Epidermal melanocyte (primary cell): ENCODE data around the gene CIB4.
"Not testable (repeated sequence)": the region's sequence is repeated elsewhere in the genome, so short reads cannot be mapped to it uniquely, and the experiment has no call there.

Source experiments
- DNase-seq: peaks from one replicate; pipeline ENCODE4 v3.0.0; 2011; ENCODE audit warnings: low spot score; ENCODE audit not compliant: insufficient read length

CIB4 gene

DNA sequence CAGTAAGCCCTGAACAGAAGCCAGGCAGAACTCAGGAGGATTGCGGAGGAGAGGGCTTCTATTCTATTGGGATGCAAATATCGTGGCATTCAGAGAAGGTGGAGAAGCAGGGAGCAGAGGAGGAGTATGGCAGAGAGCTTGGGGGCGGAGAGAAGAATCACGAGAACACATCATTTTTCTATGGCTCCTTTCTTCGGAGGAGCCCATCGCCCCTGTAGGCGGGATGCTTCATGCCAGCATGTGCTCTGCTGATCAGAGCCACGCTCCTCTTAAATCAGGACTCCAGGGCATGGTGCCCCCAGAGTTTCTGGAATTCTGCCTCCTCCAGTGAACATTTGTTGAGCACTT, 71.1 kb downstream of the CIB4 start:
- no peak for DNase-seq

DNA sequence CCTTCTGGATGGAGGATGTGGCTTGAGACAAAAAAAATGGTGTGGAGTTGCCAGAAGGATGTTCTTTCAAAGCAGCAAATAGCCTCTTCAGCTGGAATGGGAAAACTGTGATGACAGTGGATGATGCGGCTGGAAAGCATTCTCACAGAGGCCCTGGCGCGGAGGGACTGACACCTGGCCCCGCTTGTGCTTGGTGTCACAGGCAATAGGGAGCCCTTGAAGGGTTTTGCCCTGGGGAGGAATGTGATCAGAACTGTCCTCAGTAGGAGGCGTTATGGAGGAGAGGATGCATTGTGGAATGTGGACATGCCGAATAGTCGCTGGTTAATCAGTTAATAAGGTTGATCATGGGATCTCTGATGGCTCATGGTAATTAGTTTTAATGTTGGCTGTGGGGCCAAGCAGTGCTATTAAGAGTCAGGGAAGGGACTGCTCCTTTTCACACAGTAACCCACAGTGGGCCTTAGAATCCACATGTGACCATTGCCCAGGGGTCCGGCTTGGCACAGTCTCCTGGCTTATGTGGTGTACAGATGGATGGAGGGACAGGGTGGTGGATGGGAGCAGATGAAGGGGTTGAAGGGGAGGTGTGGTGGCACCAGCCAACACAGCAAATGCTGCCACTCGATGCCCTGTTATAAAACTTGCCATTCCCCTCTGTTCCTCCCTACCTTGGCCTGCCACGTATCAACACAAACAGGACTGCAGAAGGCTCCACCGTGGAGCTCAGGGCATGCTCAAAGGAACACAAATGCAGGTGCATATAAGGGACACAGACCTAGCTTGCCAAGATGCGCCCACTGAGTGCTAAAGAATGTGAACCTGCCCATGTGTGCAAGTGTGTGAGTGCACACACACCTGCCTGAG, 71.7 kb downstream of the CIB4 start:
- DNase-seq, result no peak

DNA sequence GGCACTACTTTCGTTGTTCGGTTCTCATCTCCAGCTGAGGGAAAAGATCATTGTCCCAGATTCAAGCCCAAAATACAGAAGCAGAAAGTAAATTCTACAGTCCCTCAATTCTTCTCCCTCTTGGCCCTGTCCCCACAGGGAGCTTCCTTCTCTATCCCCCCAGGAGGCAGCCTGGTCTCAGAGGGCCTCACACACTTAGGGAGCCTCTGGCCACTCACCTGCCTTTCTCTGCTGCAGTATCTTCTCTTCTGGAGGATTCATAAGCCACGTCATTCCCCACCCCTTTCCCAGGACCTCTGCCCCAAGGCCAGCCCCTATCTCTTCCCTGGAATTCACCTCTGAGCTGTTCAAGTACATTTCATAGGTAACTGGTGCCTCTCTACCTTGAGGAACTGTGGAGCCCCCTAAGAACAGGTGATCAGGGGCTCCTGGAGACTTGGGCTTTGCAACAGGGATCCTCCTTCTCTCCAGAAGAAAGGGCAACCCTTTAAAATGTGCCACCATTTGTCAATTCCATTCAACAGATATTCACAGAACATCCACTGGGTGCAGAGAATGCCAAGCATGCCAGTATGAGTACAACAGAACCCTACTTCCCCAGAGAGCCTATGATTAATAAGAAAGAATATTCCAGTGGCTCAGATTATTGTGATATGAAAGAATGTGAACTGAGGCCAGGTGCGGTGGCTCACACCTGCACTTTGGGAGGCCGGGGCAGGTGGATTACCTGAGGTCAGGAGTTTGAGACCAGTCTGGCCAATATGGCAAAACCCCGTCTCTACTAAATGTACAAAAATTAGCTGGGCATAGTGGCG, 72.9 kb downstream of the CIB4 start:
- DNase-seq, result no peak

DNA sequence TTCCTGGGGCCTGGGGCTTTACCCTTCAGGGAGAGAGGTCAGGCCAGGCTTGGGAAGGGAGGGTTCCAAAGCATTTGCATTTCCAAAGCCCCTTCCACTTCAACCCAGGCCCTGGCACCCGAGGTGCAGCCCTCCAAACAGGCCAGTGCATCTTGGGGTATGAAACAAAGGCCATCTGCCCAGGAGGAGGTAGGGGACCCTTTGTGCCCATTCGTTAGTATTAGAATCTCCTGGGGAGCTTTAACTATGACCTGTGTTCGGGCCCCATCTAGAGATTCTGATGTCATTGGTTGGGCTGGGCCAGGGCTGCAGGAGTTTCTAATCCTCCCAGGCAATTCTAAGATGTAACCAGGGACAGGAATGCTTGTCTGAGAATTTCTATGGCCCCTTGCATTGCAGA, 73.6 kb downstream of the CIB4 start:
- no peak for DNase-seq

DNA sequence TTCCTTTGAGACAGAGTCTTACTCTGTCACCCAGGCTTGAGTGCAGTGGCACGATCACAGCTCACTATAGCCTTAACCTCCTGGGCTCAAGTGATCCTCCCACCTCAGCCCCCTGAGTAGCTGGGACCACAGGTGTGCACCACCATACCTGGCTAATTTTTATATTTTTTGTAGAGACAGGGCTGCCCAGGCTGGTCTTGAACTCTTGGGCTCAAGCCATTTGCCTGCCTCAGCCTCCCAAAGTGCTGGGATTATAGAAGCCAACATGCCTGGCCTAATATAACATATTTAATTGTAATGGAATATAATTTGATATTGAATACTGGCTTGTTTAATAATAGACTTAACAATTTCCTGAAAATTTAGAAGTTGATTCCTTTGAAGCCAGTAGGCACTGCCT, 74.4 kb downstream of the CIB4 start:
- DNase-seq, result not testable (repeated sequence)

DNA sequence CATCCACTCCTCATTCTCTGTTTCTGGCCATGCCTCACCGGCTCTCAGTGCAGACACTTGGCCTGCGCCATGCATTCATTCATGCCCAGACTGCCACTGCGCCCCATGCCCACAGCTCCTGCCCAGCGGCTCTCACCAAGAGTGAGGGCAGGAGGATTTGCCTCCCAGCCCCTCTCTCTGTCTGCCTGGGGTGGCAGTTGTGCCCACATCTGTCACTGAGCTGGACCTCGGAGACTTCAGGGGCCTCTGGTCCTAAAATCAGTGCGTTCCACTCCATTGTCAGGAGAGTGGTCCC, 75.1 kb downstream of the CIB4 start:
- no peak for DNase-seq

DNA sequence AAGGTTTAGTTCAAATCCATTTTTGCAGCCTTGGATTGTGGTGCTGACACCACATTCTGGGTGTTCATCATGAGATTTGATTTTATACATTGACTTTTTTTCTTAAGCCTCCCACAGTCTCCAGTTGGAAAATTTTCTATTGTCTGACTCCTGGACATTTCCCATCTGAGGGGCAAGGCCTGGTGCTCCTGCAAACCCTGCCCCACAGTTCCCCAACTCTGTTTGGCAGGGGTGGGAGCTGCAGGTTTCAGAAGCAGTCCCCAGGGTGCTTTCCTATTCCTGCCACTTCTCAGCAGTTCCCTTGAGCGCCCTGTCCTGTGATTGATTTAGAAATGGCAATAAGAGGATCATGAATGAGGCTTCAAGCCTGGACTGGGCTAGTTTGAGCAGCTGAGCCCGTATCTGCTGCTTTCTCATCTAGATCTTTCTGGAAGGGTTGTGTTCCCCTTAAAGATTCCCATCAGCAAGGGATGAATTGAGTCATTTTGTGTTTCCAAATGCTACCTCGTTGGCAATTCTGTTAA, 77.0 kb downstream of the CIB4 start:
- DNase-seq, result no peak

DNA sequence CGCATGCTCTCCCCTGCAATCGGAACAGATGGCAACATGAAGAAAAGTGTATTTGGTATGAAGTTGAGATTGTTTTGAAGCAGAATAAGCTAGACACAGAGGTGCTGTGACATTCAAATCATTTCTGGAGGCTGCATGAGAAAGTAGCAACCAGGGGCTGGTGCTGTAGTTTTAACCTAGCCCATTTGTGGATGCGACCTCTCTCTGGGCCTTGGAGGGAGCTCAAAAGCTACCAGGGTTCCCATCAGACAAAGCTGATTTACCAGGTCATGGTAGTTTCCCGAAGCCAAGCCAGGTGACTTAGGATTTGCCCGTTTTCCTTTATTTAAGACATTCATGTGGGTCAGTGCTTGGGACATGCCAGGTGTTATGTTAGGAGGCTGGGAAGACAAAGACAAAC, 77.5 kb downstream of the CIB4 start:
- DNase-seq, result no peak

DNA sequence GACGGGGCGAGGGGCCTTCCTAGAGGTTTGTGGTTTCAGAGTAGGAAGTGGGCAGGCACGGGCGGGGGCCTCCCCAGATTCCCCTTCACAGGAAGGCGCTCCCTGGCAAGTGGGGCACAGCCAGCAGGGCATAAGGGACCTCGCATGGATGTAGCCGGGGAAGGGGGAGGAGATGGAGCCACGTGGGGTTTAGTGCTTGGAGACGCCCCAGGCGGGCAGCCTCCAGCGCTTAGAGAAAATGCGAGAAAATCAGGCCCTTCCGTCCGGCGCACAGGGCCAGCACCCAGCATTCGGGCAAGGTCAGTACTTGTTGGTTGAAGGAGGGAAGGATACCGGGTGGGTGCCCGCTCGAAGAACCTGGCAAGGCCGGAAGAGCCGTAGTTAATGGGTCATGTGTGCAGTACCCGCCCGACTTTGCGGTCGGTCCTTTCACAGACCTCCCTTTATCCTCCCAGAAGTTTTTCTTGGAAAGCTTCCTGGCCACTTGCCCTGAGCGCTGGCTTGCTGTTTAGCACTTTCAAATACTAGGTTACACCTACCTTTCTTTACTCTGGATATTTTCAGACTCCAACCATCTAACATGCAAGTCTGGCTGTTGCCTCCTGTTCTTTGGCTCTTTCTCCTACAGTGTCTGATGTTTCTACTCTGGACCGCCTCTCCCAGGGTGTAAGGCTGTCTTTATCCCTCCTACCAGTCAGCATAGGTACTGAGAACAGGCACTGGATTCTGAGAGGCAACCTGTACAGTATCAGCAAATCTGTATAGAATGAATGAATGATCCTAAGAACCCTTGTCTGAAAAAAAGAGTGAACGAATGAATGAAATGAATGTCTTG, 78.1 kb downstream of the CIB4 start:
- peak; percentile 85 for DNase-seq

DNA sequence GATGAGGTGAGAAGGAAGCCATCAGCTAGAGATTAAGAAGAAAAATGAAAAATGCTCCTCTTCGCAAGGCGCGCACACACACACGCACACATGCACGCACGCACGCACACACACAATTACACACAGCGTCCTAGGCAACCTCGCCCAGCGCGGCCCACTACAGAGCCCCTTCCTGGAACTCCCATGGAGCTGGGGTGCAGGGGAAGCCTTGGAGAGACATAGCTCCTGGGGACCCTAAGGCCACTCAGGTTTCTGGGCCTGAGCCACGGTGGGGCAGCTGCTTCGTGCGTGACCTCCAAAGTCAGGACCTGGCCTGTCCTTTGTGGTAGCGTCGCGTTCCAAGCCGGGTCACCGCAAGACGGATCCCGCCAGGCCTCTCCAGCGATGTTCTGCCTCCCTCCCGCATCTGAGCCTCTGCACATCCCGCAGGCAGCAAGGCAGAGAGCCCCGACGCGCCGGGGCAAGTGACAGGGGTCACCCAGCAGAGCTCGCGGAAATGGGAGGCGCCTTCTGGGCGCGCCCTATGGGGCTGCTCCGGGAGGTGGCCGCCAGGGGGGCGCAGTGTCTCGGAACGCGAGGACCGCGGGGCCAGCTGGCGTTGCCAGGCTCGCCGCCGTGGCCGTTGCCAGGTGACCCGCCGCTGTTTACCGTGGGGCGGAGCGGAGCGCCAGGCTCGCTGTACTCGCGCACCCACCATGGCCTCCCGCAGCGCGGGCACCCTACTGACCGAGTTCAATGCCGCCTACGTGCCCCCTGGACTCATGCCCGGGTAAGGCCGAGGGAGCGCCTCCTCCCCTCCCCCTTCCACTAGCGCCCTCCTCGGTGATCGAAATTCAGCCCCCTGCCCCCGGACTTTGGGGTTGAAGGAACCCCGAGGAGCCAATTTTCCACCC, 79.0 kb downstream of the CIB4 start:
- DNase-seq, result no peak

DNA sequence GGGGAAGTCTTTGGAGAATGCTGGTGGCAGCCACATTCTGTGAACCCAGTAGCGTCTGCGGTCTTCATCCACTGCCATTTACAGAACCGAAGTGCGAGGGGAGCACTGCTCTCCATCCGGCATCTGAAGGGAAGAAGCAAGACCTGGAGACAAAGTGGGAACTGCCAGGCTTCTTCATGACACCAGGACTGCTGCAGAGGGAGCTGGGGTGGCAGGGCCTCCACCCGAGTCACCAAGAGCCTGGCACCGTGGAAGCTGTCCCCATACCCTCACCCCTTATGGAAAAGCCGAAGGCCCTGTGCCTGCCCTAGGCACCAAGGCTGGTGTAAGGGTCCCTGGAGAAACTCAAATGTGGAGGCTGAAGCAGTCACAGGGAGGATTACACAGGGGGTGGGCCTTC, 79.8 kb downstream of the CIB4 start:
- no peak for DNase-seq

DNA sequence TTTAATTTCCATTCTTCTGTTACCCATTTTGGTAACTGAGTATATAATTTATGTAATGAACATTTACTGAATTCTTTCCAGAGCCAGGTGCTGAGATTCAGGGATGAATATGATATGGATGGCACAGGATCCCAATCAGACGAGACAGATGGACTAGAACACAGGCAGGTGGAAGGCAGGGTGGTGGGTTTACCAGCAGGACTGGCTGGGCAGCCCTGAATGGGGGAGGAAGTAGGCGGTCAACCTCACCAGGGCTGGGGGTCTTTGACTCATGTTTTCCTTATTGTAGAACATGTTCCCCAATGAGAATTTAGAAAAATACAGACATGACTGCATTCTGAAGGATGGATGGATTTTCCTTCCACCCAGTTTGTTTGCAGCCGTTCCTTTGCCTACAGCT, 80.3 kb downstream of the CIB4 start:
- no peak for DNase-seq

DNA sequence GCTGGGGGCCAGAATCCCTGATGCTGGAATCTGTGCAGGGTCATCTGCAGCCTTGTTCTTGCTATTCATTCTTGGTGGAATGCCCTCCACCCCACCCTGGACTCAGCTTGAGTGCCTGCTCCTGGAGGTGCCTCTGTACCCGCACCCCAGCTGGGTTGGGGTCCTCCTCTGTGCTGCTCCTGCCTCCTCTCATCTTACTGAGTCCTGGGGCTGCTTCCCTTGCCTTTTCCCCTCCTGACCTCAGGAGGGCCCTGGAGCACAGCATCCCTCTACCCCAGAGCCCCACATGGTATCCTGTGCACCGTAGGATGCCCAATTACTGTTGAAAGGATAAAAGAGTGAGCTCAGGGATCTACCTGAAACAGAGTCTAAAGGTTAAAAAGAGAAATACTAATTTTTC, 81.6 kb downstream of the CIB4 start:
- DNase-seq, result no peak

DNA sequence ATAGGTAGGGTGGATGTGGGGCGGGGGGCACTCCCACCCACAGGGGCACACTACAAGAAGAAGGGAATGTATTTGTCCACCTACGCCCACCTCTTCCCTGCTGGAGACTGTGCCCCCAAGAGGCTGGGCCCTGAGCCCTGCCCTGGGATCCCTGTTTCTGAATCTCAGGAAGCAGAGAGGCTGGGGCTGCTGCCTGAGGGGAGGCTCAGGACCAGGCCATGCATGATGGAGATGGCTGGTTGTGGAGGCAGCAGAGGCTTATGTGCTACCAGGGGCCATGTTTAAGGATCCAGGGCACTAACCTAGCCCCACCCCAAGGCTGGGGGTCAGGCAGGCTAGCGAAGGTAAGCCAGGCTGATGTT, 82.1 kb downstream of the CIB4 start:
- DNase-seq, result no peak

DNA sequence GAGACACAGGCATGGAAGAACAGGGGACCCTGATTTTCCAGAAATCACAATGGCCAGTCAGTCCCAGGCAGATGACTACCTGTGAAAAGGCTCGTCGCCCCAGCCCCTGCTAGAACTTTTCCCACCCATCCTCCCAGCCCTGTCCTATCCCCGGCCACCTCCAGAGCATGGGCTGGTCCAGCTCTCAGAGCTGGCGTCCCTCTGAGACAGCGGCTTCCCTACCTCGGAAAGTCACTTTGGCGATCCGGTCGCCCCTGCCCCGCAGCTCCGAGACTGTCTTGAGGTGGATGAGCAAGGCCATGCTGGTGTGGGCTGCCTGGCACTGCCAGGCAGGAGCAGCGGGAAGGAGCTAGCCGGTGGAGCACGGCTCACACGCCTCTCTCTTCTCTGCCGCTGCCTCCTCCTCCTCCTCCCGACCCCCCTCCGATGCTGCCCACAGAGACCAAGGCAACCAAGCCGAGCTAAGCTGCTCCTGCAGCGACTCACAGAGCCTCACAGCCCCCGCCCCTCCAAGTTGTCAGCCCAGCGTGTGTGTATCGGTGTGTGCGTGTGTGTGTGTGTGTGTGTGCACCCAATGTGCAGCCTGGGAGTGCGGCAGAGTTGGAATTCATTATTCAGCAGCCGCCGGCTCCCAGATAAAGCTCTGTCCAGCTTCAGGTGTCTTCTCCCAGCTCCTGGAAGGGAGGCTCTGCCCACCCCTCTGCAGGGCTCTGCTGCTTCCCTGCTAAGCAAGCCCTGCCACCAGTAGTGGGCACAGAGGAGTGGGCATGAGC, 82.7 kb downstream of the CIB4 start:
- no peak for DNase-seq

DNA sequence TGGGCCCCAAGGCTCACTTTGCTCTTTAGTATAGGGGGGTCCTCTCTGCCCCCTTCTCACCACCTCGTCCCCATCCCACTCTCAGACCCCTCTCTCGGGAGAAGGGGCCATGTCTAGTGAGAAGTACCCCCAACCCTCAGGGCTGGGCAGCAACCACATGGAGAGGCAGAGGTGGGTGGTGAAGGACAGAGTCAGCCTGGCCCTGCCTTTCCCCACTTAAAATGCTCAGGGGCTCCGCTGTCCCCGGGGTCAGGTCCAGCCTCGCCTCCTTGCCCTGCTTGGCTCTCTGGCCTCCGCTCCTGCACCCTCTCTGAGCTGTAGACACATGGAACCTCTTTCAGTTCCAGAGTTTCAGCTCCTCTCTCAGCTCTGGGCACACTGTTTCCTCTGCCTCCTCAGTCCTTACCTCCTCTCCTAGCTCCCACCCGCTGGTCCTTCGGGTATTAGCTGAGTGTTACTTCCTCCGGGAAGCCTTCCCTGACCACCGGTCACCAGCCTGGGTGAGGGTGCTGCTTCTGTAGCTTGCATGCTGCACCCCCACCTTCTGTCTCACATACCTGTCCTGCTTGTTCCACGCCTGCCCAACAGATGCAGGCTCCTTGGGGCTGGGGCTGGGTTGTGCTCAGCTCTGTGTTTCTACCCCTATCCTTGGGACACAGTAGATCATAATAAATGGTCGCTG, 83.8 kb downstream of the CIB4 start:
- no peak for DNase-seq

DNA sequence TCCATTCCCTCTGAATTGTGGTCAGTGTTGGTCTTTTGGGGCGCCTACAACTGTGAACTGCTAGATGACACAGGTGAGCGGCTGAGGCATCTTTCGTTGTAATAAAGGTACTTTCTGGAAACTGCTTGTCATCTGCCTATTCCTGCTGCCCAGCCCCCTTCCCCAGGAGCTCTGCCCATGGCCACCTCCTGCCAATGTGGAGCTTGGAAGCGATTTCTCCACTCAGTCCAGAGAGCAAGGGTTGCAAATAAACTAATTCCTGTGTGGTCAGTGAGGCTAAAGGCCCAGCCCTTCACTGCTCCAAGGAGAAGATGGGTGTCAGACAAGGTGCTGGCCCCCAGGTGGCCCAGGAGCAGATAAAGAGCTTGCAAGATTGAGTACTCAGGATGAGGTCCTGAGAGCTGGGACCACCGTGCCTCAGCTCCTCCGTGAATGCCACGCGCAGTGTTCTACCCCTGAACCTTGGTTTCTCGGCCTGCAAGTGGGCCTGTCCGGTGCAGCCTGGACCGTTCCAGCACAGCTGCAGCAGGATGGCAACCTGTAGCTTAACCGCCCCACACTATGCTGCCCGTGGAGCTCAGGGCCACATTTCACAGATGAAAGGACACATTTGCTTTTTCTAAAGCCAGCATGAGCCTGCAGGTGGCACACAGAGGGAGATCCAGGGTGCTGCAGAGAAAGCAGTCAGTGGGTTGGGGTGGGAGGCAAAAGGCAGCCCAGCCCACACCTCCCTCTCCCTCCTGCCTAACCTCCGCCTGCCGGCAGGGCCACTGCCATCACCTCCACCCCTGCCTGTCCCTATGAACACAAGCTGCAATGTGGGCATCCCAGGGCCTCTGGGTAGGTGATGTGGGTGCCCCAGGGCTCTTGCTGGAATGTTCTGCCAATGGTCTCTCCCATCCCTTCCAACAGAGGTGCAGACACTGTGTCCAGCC, 84.6 kb downstream of the CIB4 start:
- no peak for DNase-seq
